Chondrocyte (in vitro differentiated cells): ENCODE measurements around the gene ARHGEF7. TPM values are rescaled to one million over a fixed set of nuclear protein-coding genes. Genes with fewer than 3 reads are reported as not detected.

ENCODE experiments used
- DNase-seq: peaks from one replicate; pipeline ENCODE4 v3.0.0; 2021; ENCODE audit warnings: mixed read lengths, low spot score
- H3K27ac Mint-ChIP-seq: one replicate; pipeline ENCODE4 v1.8.0; 2021; ENCODE audit warnings: mild to moderate bottlenecking, moderate library complexity, mixed read lengths; ENCODE audit not compliant: unreplicated experiment
- H3K27me3 Mint-ChIP-seq: 2 replicates; pipeline ENCODE4 v1.8.0; 2021; ENCODE audit warnings: low read depth, mixed read lengths
- H3K36me3 Mint-ChIP-seq: 2 replicates; pipeline ENCODE4 v1.8.0; 2021; ENCODE audit warnings: low read depth, mixed read lengths
- H3K4me1 Mint-ChIP-seq: 2 replicates; pipeline ENCODE4 v1.8.0; 2021; ENCODE audit warnings: low read depth, mild to moderate bottlenecking, mixed read lengths
- H3K4me3 Mint-ChIP-seq: one replicate; pipeline ENCODE4 v1.8.0; 2021; ENCODE audit warnings: mild to moderate bottlenecking, moderate library complexity, mixed read lengths; ENCODE audit not compliant: unreplicated experiment
- H3K9me3 Mint-ChIP-seq: 2 replicates; pipeline ENCODE4 v1.8.0; 2021; ENCODE audit warnings: low read depth, mixed read lengths
- CTCF ChIP-seq: fragments of 200-600 bp; sonication (generic); IDR thresholded peaks from 2 replicates; pipeline ENCODE4 v1.5.0; 2021; ENCODE audit warnings: antibody characterized with exemption, mild to moderate bottlenecking, moderate library complexity
- total RNA-seq: library from RNA; stranded (reverse); gene quantifications from 3 replicates; pipeline ENCODE4 v1.2.1, GENCODE V29; 2021

ARHGEF7 gene
- total RNA-seq, 1 donor from 2014 or later: 137 TPM

- no peaks in the 10 kb centered on the region for H3K27me3 Mint-ChIP-seq
- no peak for TF ChIP-seq CTCF
These were observed 198.0 kb downstream of the ARHGEF7 start for GRCh38 chr13:111312944-111313590.

GRCh38 chr13:111313911-111314425 lies 198.9 kb downstream of the ARHGEF7 start:
- H3K27me3 Mint-ChIP-seq: no peaks in the 10 kb centered on the region
- no peak for TF ChIP-seq CTCF
- H3K27ac Mint-ChIP-seq: peak overlapping the region; percentile 45
- H3K4me1 Mint-ChIP-seq: peaks cover 27% of the 10 kb centered on the region
- peaks cover 6% of the 10 kb centered on the region for H3K9me3 Mint-ChIP-seq
- DNase-seq: no peak
- no peak overlapping the region for H3K4me3 Mint-ChIP-seq
- H3K36me3 Mint-ChIP-seq: peaks cover 48% of the 10 kb centered on the region

More at GRCh38 chr13:111312944-111313590, 198.0 kb downstream of the ARHGEF7 start:
- Mint-ChIP-seq H3K36me3 (peaks cover 48% of the 10 kb centered on the region), H3K4me3 (no peak overlapping the region), H3K4me1 (peaks cover 27% of the 10 kb centered on the region), H3K27ac (no peak overlapping the region), H3K9me3 (peaks cover 6% of the 10 kb centered on the region)
- DNase-seq: no peak

- Mint-ChIP-seq H3K27me3 (no peaks in the 10 kb centered on the region), H3K36me3 (peaks cover 47% of the 10 kb centered on the region), H3K4me3 (no peak overlapping the region), H3K9me3 (peaks cover 3% of the 10 kb centered on the region), H3K4me1 (peaks cover 27% of the 10 kb centered on the region), H3K27ac (peak overlapping the region; percentile 57)
- TF ChIP-seq CTCF: no peak
- DNase-seq: no peak
These were observed 199.7 kb downstream of the ARHGEF7 start for GRCh38 chr13:111314852-111315251.

GRCh38 chr13:111315347-111315995 lies 200.4 kb downstream of the ARHGEF7 start:
- Mint-ChIP-seq H3K4me1 (peaks cover 27% of the 10 kb centered on the region), H3K36me3 (peaks cover 42% of the 10 kb centered on the region), H3K9me3 (no peaks in the 10 kb centered on the region), H3K27ac (peak overlapping the region; percentile 57), H3K27me3 (no peaks in the 10 kb centered on the region), H3K4me3 (no peak overlapping the region)
- DNase-seq: no peak
- TF ChIP-seq CTCF: no peak

GRCh38 chr13:111316161-111316730 lies 201.1 kb downstream of the ARHGEF7 start:
- H3K4me3 Mint-ChIP-seq: no peak overlapping the region
- H3K27me3 Mint-ChIP-seq: no peaks in the 10 kb centered on the region
- H3K9me3 Mint-ChIP-seq: no peaks in the 10 kb centered on the region
- peaks cover 35% of the 10 kb centered on the region for H3K36me3 Mint-ChIP-seq
- peaks cover 27% of the 10 kb centered on the region for H3K4me1 Mint-ChIP-seq
- H3K27ac Mint-ChIP-seq: peak overlapping the region; percentile 32
- TF ChIP-seq CTCF: no peak
- DNase-seq: no peak
